ENCODE measurements around the gene CFAP157.

CFAP157 gene

GRCh38 chr9:127692071-127692470, 14.7 kb upstream of the CFAP157 start:
- no peak for DNase-seq (ENCODE audit: low read depth in 1 of 2, low spot score in 1 of 2)

- no peak for DNase-seq (ENCODE audit: low read depth in 1 of 2, low spot score in 1 of 2)
Observed at GRCh38 chr9:127693143-127693542, 13.6 kb upstream of the CFAP157 start.

GRCh38 chr9:127693697-127694096, 13.1 kb upstream of the CFAP157 start:
- no peak for DNase-seq (ENCODE audit: low read depth in 1 of 2, low spot score in 1 of 2)

- no peak for DNase-seq (ENCODE audit: low read depth in 1 of 2, low spot score in 1 of 2)
Observed at GRCh38 chr9:127694890-127695720, 11.7 kb upstream of the CFAP157 start.

GRCh38 chr9:127697575-127697974, 9.2 kb upstream of the CFAP157 start:
- DNase-seq (ENCODE audit: low read depth in 1 of 2, low spot score in 1 of 2), result no peak

- DNase-seq (ENCODE audit: low read depth in 1 of 2, low spot score in 1 of 2), result no peak
Observed at GRCh38 chr9:127698386-127698785, 8.4 kb upstream of the CFAP157 start.

GRCh38 chr9:127698985-127699670, 7.7 kb upstream of the CFAP157 start:
- DNase-seq (ENCODE audit: low read depth in 1 of 2, low spot score in 1 of 2), result peak; percentile 71 to 72

- DNase-seq (ENCODE audit: low read depth in 1 of 2, low spot score in 1 of 2), result no peak
Observed at GRCh38 chr9:127700140-127700539, 6.6 kb upstream of the CFAP157 start.

GRCh38 chr9:127700594-127701255, 6.1 kb upstream of the CFAP157 start:
- no peak for DNase-seq (ENCODE audit: low read depth in 1 of 2, low spot score in 1 of 2)

- DNase-seq (ENCODE audit: low read depth in 1 of 2, low spot score in 1 of 2), result no peak
Observed at GRCh38 chr9:127703289-127703946, 3.4 kb upstream of the CFAP157 start.

GRCh38 chr9:127705577-127706379, 1.0 kb upstream of the CFAP157 start:
- DNase-seq (ENCODE audit: low read depth in 1 of 2, low spot score in 1 of 2), result no peak

- DNase-seq (ENCODE audit: low read depth in 1 of 2, low spot score in 1 of 2), result no peak
Observed at GRCh38 chr9:127707766-127708165, 978 bp downstream of the CFAP157 start.

GRCh38 chr9:127708952-127709587, 2.3 kb downstream of the CFAP157 start:
- no peak for DNase-seq (ENCODE audit: low read depth in 1 of 2, low spot score in 1 of 2)

- DNase-seq (ENCODE audit: low read depth in 1 of 2, low spot score in 1 of 2), result no peak
Observed at GRCh38 chr9:127710204-127710783, 3.5 kb downstream of the CFAP157 start.

GRCh38 chr9:127711226-127711701, 4.5 kb downstream of the CFAP157 start:
- DNase-seq (ENCODE audit: low read depth in 1 of 2, low spot score in 1 of 2), result no peak

GRCh38 chr9:127711831-127712274, 5.1 kb downstream of the CFAP157 start:
- DNase-seq (ENCODE audit: low read depth in 1 of 2, low spot score in 1 of 2), result no peak

GRCh38 chr9:127712371-127712770, 5.6 kb downstream of the CFAP157 start:
- no peak for DNase-seq (ENCODE audit: low read depth in 1 of 2, low spot score in 1 of 2)

- no peak for DNase-seq (ENCODE audit: low read depth in 1 of 2, low spot score in 1 of 2)
Observed at GRCh38 chr9:127712867-127713266, 6.1 kb downstream of the CFAP157 start.

- DNase-seq (ENCODE audit: low read depth in 1 of 2, low spot score in 1 of 2), result no peak
Observed at GRCh38 chr9:127714020-127714750, 7.4 kb downstream of the CFAP157 start.
